NCI-H187 (cell line): ENCODE measurements around the gene SLC22A23.

Experiments
- DNase-seq, 2 experiments: peaks; one replicate each; lab custom pipeline; 2025; lab: John Stamatoyannopoulos, UW

SLC22A23 gene

DNA sequence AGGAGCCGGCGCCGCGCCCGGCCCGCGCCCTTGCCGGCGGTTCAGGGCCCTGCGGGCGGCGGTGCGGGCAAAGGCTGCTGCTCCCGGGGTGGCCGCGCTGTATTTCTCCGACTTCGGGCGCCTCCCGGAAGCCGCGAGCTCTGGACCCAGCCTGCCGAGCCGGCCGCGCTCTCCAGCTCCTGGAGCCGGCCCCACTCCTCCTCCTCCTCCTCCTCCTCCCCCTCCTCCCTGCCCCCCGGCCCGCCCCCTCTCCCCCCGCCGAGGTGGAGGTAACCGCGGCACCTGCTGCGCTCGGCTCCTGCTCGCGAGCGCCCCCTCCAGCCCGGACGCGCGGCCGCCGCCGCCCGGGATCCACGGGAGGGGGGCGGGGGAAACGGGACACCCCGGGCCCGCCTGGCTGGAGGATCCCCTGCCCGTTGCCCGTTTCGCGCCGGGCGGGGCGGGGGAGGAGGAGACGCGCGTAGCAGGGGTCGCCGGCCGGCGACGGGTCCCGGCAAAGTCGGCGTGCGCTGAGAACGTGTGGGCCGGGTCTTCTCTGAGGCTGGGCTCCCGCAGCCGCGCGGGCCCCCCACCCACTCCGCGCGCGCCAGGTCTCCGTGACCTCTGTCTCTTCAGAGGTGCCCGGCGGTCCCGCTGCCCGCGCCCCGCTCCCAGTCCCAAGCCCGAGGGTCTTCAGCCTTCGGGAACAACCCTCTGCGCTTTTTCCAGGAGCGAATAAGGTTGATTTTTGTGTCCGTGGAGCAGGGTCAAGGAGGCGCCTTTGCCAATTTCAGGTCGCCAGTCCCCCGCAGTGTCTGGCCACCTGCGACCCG lies at the start of gene SLC22A23:
Gene SLC22A23 (minus strand): TSS at position 153 of the 812 bp plus-strand sequence. CDS start 491 bp downstream, outside the sequence.
- DNase-seq, result peak; percentile 39 to 68

GRCh38 chr6:3506200-3506599 lies 49.4 kb upstream of the SLC22A23 start:
- no peak for DNase-seq

GRCh38 chr6:3504938-3505805 lies 48.3 kb upstream of the SLC22A23 start:
- no peak for DNase-seq

- no peak for DNase-seq
Measured at GRCh38 chr6:3504354-3504753, 47.5 kb upstream of the SLC22A23 start.

- no peak for DNase-seq
Measured at GRCh38 chr6:3501826-3502500, 45.1 kb upstream of the SLC22A23 start.

GRCh38 chr6:3500262-3501014 lies 43.6 kb upstream of the SLC22A23 start:
- DNase-seq, result no peak

GRCh38 chr6:3499603-3500002 lies 42.8 kb upstream of the SLC22A23 start:
- no peak for DNase-seq

DNA sequence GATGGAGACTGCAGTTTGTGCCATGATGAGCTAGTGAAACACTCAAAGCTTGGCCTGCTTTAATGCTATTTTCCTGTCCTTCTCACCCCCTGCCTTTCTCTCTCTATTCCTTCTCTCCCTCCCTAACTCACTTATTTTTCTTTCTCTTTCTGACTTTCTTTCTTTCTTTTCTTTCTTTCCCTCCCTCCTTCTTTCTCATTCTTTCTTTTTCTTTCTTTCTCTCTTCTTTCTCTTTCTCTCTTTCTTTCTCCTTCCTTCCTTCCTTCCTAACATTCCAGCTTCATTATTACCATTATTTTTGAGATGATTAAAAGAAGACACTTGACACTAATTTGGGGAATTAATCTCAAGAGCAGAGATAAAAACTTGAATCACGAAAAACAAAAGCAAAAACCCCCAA lies 39.5 kb upstream of the SLC22A23 start:
- DNase-seq, result no peak

DNA sequence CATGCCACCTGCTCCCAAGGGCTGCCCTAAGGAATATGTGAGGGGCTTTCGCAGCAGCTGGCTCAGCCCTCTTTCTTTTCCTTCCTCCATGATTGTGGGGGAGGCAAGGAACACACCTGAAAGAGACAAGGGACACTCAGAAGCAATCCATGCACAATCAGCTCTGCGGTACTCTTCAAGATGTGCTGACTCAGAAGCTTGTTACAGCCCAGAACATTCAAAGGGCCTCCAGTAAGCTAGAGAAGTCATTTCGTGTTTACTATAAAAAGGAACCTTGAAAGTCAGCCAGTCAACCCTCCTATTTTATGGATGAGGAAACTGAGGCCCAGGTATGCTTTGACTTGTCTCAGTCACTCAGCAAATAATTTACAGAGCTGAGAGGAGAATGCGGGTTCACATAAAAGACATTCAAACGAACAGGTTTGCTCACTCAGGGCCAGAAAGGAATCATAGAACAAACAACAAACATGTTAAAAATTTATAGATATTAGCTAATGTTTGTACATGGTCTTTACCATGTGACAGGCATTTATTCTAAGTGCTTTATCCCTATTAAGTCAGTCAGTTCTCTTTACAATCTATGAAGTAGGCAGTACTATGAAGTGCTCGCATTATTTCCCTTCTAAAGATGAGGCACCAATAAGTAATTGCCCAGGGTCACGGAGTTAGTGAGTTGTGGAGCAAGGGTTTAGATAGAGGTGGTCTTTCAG lies 37.7 kb upstream of the SLC22A23 start:
- no peak for DNase-seq

- no peak for DNase-seq
Measured at GRCh38 chr6:3490625-3490980, 33.8 kb upstream of the SLC22A23 start.

- DNase-seq, result no peak
Measured at GRCh38 chr6:3489961-3490624, 33.2 kb upstream of the SLC22A23 start.

DNA sequence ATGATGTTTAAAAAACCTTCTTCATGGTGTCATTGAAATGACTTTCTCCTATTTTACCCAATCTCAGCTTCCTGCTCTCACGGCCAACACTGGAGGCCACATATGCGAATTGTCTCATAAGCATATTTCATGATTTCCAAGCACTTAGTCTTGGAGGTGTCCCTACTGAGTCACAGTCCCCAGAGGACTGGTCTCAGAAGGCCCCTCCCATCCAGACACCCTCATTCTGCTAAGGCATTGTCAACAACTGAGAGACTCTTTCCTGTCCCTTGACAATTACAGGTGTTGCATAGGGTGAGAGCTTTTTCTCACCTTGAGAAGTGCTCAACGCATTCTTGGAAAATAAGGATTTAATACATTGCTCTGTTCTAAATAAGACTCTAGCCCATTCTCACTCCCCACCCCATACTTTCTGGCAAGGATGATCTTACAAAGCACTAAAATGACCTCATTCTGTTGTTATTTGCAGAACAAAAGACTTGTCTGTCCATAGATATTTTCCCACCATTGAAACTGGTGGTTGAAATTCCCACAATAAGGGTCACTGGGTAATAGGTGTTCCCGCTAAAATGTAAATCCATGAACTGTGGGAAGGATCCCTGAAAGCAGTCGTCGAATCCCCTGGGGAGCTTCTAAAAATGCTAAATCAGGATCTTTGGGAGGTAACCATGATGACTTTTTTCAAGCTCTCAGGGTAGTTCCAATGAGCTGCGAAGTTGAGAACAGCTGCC lies 32.3 kb upstream of the SLC22A23 start:
- DNase-seq, result no peak

GRCh38 chr6:3484946-3485345 lies 28.1 kb upstream of the SLC22A23 start:
- no peak for DNase-seq

- DNase-seq, result no peak
Measured at GRCh38 chr6:3484192-3484591, 27.3 kb upstream of the SLC22A23 start.

GRCh38 chr6:3483675-3484074 lies 26.8 kb upstream of the SLC22A23 start:
- no peak for DNase-seq

DNA sequence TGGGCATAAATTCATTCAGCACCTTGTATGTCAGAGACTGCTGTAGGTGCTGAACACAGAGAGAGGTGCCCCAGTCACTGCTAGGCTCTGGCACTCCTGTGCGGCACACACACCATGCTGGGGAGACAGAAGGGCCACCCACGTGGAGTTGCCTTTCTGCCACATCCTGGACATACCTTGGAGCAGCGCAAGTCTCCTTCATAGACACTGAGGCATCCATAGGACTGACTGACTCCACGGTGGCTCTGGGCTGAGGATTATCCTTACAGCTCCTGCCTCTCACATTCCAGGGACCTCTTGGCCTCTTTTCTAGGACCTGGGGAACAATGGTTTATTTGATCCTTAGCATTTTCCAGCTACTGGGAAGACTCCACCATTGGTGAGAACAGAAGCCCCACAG lies 26.0 kb upstream of the SLC22A23 start:
- DNase-seq, result no peak

DNA sequence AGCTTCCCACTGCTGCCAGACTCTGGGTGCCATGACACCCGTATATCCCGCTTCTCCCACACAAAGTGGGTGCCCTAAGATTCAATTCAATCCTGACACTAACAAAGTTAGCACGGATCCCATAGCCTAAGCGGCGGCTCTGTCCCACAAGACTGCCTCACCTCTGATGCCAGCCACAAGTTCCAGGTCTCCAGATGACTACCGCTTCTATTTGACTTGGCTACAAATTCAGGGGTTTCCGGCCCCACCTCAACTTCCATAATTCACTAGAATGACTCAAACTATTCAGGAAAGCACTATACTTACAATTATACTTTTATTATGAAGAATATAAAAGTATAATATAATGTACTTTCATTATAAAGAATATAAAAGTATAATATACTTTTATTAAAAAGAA lies 24.8 kb upstream of the SLC22A23 start:
- DNase-seq, result no peak

DNA sequence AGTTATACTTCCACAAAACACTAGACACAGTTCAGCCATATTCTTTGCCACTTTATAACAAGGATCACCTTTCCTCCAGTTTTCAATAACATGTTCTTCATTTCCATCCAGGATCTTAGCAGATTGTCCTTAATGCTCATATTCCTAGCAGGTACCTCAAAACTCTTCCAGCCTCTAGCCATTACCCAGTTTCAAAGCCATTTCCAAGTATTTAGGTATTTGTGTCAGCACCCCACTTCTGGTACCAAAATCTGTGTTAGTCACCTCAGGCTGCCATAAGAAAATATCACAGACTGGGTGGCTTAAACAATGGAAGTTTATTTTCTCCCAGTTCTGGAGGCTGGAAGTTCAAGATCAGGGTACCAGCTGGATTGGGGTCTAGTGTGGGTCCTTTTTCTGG lies 23.2 kb upstream of the SLC22A23 start:
- DNase-seq, result no peak

GRCh38 chr6:3473773-3474172 lies 16.9 kb upstream of the SLC22A23 start:
- DNase-seq, result no peak

DNA sequence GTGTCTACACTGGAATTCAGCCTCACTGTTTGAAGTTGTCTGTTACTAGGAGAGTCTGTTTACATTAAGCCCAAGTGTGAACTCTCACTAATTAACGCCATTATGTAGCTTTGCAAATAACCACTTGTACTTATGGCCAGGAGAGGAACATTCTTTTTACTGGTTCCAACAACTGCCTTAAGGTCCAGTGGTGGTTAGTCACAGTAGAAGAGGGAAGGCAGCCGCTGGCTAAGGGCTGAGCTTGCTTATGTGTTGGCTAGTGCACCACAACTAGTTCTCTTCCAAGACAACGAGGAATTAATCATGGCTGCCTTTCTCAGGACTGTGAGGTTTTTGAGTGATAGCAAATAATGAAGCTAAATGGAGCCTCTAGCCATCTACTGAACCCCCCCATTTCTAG lies 14.9 kb upstream of the SLC22A23 start:
- no peak for DNase-seq
